Measurements from ENCODE around the gene AGFG2.
"Not testable (repeated sequence)": the region's sequence is repeated elsewhere in the genome, so short reads cannot be mapped to it uniquely, and the experiment has no call there.

The AGFG2 gene

GRCh38 chr7:100538654-100539435 is at the start of gene AGFG2:
TSS of gene AGFG2 (plus strand) at chr7:100539203. CDS start at chr7:100539347, 144 bp downstream.
- DNase-seq, result peak; percentile 100

GRCh38 chr7:100489824-100490223 is 49.2 kb upstream of the AGFG2 start:
- peak; percentile 89 for DNase-seq

GRCh38 chr7:100490483-100491191 is 48.4 kb upstream of the AGFG2 start:
- no peak for DNase-seq

GRCh38 chr7:100491192-100491578 is 47.8 kb upstream of the AGFG2 start:
- DNase-seq, result no peak

- DNase-seq, result no peak
Measured at GRCh38 chr7:100492738-100493475, 46.1 kb upstream of the AGFG2 start.

- DNase-seq, result no peak
Measured at GRCh38 chr7:100493476-100494264, 45.3 kb upstream of the AGFG2 start.

GRCh38 chr7:100496509-100496908 is 42.5 kb upstream of the AGFG2 start:
- no peak for DNase-seq

GRCh38 chr7:100500743-100501142 is 38.3 kb upstream of the AGFG2 start:
- DNase-seq, result not testable (repeated sequence)

GRCh38 chr7:100504031-100504430 is 35.0 kb upstream of the AGFG2 start:
- DNase-seq, result not testable (repeated sequence)

- no peak for DNase-seq
Measured at GRCh38 chr7:100504887-100505611, 34.0 kb upstream of the AGFG2 start.

GRCh38 chr7:100506356-100506923 is 32.6 kb upstream of the AGFG2 start:
- DNase-seq, result peak; percentile 63

- no peak for DNase-seq
Measured at GRCh38 chr7:100509231-100509630, 29.8 kb upstream of the AGFG2 start.

GRCh38 chr7:100510437-100511239 is 28.4 kb upstream of the AGFG2 start:
- DNase-seq, result peak; percentile 92

- DNase-seq, result no peak
Measured at GRCh38 chr7:100513212-100513810, 25.7 kb upstream of the AGFG2 start.

GRCh38 chr7:100515072-100515532 is 23.9 kb upstream of the AGFG2 start:
- no peak for DNase-seq

GRCh38 chr7:100516135-100516812 is 22.7 kb upstream of the AGFG2 start:
- peak; percentile 92 for DNase-seq

GRCh38 chr7:100517305-100517704 is 21.7 kb upstream of the AGFG2 start:
- DNase-seq, result no peak

- no peak for DNase-seq
Measured at GRCh38 chr7:100519580-100519979, 19.4 kb upstream of the AGFG2 start.

GRCh38 chr7:100520138-100520537 is 18.9 kb upstream of the AGFG2 start:
- DNase-seq, result no peak

- no peak for DNase-seq
Measured at GRCh38 chr7:100521076-100521475, 17.9 kb upstream of the AGFG2 start.

All from OCI-M1 (cell line).